Testis (tissue), 2 donors: ENCODE measurements around the gene BACH1.
"Not testable (repeated sequence)": the region's sequence is repeated elsewhere in the genome, so short reads cannot be mapped to it uniquely, and the experiment has no call there.

ENCODE experiments used
- POLR2A ChIP-seq: fragments of 450-650 bp; IDR thresholded peaks from one replicate; pipeline ENCODE4 v1.6.1; 2017; ENCODE audit warnings: antibody characterized with exemption, mild to moderate bottlenecking, moderate library complexity
- TF ChIP-seq, protein P1 (sequence below), 3 experiments: fragments of 450-650 bp in 2 of 3; fragments of 200-600 bp in 1 of 3; sonication (generic) in 1 of 3; IDR thresholded peaks; one replicate each; pipeline ENCODE4 v1.5.1; 2016 to 2019; ENCODE audit warnings: antibody characterized with exemption in 3 of 3, mild to moderate bottlenecking in 2 of 3, moderate library complexity in 1 of 3

DNA sequence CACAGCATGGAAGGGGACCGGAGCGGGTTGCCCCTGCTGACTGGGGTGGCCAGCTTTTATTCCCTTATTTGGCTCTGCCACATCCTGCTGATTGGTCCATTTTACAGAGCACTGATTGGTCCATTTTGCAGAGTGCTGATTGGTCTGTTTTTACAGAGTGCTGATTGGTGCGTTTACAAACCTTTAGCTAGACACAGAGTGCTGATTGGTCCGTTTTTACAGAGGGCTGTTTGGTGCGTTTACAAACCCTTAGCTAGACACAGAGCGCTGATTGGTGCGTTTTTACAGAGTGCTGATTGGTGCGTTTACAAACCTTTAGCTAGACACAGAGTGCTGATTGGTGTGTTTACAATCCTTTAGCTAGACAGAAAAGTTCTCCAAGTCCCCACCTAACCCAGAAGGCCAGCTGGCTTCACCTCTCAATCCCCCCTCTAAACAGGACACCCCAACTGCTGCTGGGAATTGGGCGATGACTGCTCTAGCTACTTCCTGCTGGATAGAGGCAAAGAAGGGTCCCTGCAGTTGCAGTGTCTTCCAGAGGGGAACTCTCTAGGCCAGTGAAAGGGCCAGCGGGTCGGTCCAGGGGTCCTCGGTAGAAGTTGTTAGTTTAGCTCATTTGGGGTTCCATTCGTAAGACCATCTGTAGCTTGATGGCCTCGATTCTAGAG lies 56.5 kb downstream of the BACH1 start:
- TF ChIP-seq, protein P1, sequence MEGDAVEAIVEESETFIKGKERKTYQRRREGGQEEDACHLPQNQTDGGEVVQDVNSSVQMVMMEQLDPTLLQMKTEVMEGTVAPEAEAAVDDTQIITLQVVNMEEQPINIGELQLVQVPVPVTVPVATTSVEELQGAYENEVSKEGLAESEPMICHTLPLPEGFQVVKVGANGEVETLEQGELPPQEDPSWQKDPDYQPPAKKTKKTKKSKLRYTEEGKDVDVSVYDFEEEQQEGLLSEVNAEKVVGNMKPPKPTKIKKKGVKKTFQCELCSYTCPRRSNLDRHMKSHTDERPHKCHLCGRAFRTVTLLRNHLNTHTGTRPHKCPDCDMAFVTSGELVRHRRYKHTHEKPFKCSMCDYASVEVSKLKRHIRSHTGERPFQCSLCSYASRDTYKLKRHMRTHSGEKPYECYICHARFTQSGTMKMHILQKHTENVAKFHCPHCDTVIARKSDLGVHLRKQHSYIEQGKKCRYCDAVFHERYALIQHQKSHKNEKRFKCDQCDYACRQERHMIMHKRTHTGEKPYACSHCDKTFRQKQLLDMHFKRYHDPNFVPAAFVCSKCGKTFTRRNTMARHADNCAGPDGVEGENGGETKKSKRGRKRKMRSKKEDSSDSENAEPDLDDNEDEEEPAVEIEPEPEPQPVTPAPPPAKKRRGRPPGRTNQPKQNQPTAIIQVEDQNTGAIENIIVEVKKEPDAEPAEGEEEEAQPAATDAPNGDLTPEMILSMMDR (IDR thresholded peaks at IDR 0.05) = not testable (repeated sequence)
- TF ChIP-seq POLR2A = not testable (repeated sequence)
